ENCODE data around the gene RNF144A.
A peak's percentile ranks its signal among the peaks of the same experiment; 100 is the strongest.
"Not testable (repeated sequence)": the region's sequence is repeated elsewhere in the genome, so short reads cannot be mapped to it uniquely, and the experiment has no call there.

RNF144A gene

DNA sequence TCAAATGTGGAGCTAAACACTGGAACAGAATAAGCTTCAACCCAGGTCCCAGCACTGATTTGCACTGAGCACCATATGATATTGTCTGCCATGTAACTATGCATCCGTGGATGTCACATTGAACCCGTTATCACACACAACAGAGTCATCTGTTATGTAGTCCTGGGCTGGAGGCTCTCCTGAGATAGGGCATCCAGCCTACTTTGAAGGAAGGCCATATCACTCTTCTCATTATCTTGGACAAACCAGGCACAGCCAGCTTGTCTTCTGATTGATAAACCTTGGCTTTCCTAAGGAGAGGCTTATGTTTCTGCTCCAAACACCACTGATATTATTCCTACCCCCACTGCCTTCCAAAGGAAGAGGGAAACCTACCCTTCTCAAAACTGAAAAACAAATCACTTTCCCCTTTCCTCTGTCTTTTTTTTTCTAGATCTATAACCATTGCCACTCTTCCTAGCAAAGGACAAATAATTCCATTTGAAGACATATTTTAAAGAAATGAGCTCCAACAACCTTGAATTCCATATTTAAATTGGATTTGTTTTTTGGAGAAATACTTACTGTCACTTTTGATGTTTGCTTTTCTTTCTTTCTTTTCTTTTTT lies 23.2 kb upstream of the RNF144A start:
- TF ChIP-seq EZH2phosphoT487 (IDR thresholded peaks at IDR 0.05; ENCODE audit: borderline replicate concordance): no peak
- TF ChIP-seq, protein P1, sequence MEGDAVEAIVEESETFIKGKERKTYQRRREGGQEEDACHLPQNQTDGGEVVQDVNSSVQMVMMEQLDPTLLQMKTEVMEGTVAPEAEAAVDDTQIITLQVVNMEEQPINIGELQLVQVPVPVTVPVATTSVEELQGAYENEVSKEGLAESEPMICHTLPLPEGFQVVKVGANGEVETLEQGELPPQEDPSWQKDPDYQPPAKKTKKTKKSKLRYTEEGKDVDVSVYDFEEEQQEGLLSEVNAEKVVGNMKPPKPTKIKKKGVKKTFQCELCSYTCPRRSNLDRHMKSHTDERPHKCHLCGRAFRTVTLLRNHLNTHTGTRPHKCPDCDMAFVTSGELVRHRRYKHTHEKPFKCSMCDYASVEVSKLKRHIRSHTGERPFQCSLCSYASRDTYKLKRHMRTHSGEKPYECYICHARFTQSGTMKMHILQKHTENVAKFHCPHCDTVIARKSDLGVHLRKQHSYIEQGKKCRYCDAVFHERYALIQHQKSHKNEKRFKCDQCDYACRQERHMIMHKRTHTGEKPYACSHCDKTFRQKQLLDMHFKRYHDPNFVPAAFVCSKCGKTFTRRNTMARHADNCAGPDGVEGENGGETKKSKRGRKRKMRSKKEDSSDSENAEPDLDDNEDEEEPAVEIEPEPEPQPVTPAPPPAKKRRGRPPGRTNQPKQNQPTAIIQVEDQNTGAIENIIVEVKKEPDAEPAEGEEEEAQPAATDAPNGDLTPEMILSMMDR (conservative IDR thresholded peaks at IDR 0.05; ENCODE audit: low read length): no peak
- Histone ChIP-seq H3K4me1 (ENCODE audit: insufficient read depth, low read length, poor library complexity, severe bottlenecking) (no peaks in the 10 kb centered on the region), H3K9me3 (ENCODE audit: insufficient read depth, low read depth, low read length) (no peaks in the 10 kb centered on the region), H3K36me3 (ENCODE audit: insufficient read depth, low read length) (no peaks in the 10 kb centered on the region), H3K4me2 (ENCODE audit: low read depth, low read length, poor library complexity, severe bottlenecking) (no peak overlapping the region), H3F3A (ENCODE audit: low read depth) (no peaks in the 10 kb centered on the region), H3K27me3 (ENCODE audit: insufficient read depth, low read length, poor library complexity, severe bottlenecking) (no peaks in the 10 kb centered on the region), H3K4me3 (ENCODE audit: low read length, poor library complexity, severe bottlenecking) (no peak overlapping the region), H3K79me2 (ENCODE audit: insufficient read depth, low read length) (no peaks in the 10 kb centered on the region), H2AFZ (ENCODE audit: low read length) (no peak overlapping the region), H3K9ac (ENCODE audit: low read depth, low read length, poor library complexity, severe bottlenecking) (no peak overlapping the region), H4K20me1 (ENCODE audit: insufficient read depth, low read length, poor library complexity, severe bottlenecking) (no peaks in the 10 kb centered on the region), H3K9me2 (replicated peaks; ENCODE audit: low read depth, low read length) (no peaks in the 10 kb centered on the region)

DNA sequence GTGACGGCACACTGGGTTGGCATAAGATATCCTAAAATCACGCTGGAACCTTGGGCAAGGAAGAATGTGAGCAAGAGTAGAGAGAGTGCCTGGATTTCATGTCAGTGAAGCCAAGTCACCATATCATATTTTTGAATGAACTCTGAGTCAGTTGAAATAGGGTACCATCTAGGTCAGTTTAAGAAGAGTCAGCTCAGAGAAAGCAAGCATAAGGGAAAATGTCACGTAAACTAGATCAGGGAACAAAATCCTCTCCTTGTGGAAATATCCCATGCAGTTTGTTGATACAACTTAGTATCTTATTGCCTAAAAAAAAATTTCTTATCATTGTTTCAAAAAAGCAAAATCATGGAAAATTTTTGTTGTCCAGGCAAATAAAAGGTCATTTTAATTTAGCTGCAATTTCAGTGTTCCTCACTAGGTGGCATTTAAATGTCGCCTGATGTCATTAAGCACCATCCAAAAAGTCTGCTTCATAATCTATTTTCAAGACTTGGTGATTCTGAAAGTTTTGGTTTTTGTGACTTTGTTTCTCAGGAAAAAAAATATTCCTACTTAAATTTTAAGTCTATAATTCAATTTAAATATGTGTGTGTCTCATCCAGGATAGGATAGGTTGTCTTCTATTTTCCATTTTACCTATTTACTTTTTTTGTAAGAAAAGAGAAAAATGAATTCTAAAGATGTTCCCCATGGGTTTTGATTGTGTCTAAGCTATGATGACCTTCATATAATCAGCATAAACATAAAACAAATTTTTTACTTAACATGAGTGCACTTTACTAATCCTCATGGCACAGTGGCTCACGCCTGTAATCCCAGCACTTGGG lies 20.1 kb upstream of the RNF144A start:
- no peaks in the 10 kb centered on the region for H3K36me3 ChIP-seq (ENCODE audit: insufficient read depth, low read length)
- H3K27me3 ChIP-seq (ENCODE audit: insufficient read depth, low read length, poor library complexity, severe bottlenecking): no peaks in the 10 kb centered on the region
- no peaks in the 10 kb centered on the region for H3K9me2 ChIP-seq (replicated peaks; ENCODE audit: low read depth, low read length)
- H3K9me3 ChIP-seq (ENCODE audit: insufficient read depth, low read depth, low read length): no peaks in the 10 kb centered on the region
- H3K4me2 ChIP-seq (ENCODE audit: low read depth, low read length, poor library complexity, severe bottlenecking): no peak overlapping the region
- H3K4me1 ChIP-seq (ENCODE audit: insufficient read depth, low read length, poor library complexity, severe bottlenecking): no peaks in the 10 kb centered on the region
- no peak overlapping the region for H2AFZ ChIP-seq (ENCODE audit: low read length)
- H3K4me3 ChIP-seq (ENCODE audit: low read length, poor library complexity, severe bottlenecking): no peak overlapping the region
- TF ChIP-seq, protein P1 (conservative IDR thresholded peaks at IDR 0.05; ENCODE audit: low read length): peak; percentile 80
- no peak for TF ChIP-seq EZH2phosphoT487 (IDR thresholded peaks at IDR 0.05; ENCODE audit: borderline replicate concordance)
- no peak overlapping the region for H3K9ac ChIP-seq (ENCODE audit: low read depth, low read length, poor library complexity, severe bottlenecking)
- no peaks in the 10 kb centered on the region for H3F3A ChIP-seq (ENCODE audit: low read depth)
- H4K20me1 ChIP-seq (ENCODE audit: insufficient read depth, low read length, poor library complexity, severe bottlenecking): no peaks in the 10 kb centered on the region
- no peaks in the 10 kb centered on the region for H3K79me2 ChIP-seq (ENCODE audit: insufficient read depth, low read length)

DNA sequence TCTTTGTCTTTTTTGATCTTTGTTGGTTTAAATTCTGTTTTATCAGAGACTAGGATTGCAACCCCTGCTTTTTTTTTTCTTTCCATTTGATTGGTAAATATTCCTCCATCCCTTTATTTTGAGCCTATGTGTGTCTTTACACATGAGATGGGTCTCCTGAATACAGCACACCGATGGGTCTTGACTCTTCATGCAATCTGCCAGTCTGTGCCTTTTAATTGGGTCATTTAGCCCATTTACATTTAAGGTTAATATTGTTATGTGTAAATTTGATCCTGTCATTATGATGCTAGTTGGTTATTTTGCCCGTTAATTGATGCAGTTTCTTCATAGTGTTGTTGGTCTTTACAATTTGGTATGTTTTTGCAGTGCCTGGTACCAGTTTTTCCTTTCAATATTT lies 14.6 kb upstream of the RNF144A start:
- not testable (repeated sequence) for H3K79me2 ChIP-seq (ENCODE audit: insufficient read depth, low read length); H3K9me2 ChIP-seq (replicated peaks; ENCODE audit: low read depth, low read length); H3K9me3 ChIP-seq (ENCODE audit: insufficient read depth, low read depth, low read length); H2AFZ ChIP-seq (ENCODE audit: low read length); H3F3A ChIP-seq (ENCODE audit: low read depth); H3K36me3 ChIP-seq (ENCODE audit: insufficient read depth, low read length); H3K4me2 ChIP-seq (ENCODE audit: low read depth, low read length, poor library complexity, severe bottlenecking); H3K4me3 ChIP-seq (ENCODE audit: low read length, poor library complexity, severe bottlenecking); H4K20me1 ChIP-seq (ENCODE audit: insufficient read depth, low read length, poor library complexity, severe bottlenecking); H3K4me1 ChIP-seq (ENCODE audit: insufficient read depth, low read length, poor library complexity, severe bottlenecking); H3K9ac ChIP-seq (ENCODE audit: low read depth, low read length, poor library complexity, severe bottlenecking); H3K27me3 ChIP-seq (ENCODE audit: insufficient read depth, low read length, poor library complexity, severe bottlenecking)
